Neural cell (in vitro differentiated cells): ENCODE measurements around the gene RABL6.

Experiments used
- MXI1 ChIP-seq: fragments of 450-650 bp; conservative IDR thresholded peaks from 2 replicates; pipeline ENCODE4 v1.6.1; 2014; ENCODE audit warnings: antibody characterized with exemption, mild to moderate bottlenecking; ENCODE audit not compliant: poor library complexity, severe bottlenecking
- RAD21 ChIP-seq: fragments of 450-650 bp; conservative IDR thresholded peaks from 2 replicates; pipeline ENCODE4 v1.6.1; 2014; ENCODE audit warnings: antibody characterized with exemption, mild to moderate bottlenecking, moderate library complexity
- SMC3 ChIP-seq: fragments of 450-650 bp; conservative IDR thresholded peaks from 2 replicates; pipeline ENCODE4 v1.6.1; 2014; ENCODE audit warnings: antibody characterized with exemption, mild to moderate bottlenecking, moderate library complexity; ENCODE audit not compliant: poor library complexity
- TF ChIP-seq, protein P1 (sequence below): fragments of 450-650 bp; IDR thresholded peaks from 2 replicates; pipeline ENCODE4 v1.5.1; 2014; ENCODE audit warnings: antibody characterized with exemption, mild to moderate bottlenecking, moderate library complexity; ENCODE audit not compliant: poor library complexity, severe bottlenecking

GRCh38 chr9:136848393-136849037 lies 40.8 kb downstream of the RABL6 start:
- TF ChIP-seq, protein P1, sequence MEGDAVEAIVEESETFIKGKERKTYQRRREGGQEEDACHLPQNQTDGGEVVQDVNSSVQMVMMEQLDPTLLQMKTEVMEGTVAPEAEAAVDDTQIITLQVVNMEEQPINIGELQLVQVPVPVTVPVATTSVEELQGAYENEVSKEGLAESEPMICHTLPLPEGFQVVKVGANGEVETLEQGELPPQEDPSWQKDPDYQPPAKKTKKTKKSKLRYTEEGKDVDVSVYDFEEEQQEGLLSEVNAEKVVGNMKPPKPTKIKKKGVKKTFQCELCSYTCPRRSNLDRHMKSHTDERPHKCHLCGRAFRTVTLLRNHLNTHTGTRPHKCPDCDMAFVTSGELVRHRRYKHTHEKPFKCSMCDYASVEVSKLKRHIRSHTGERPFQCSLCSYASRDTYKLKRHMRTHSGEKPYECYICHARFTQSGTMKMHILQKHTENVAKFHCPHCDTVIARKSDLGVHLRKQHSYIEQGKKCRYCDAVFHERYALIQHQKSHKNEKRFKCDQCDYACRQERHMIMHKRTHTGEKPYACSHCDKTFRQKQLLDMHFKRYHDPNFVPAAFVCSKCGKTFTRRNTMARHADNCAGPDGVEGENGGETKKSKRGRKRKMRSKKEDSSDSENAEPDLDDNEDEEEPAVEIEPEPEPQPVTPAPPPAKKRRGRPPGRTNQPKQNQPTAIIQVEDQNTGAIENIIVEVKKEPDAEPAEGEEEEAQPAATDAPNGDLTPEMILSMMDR = no peak
- TF ChIP-seq MXI1 = no peak
- no peak for TF ChIP-seq SMC3
- TF ChIP-seq RAD21 = no peak
